ENCODE measurements around the gene HCK.

- TF ChIP-seq CTCF (conservative IDR thresholded peaks at IDR 0.05 in 1 of 2, IDR thresholded peaks at IDR 0.05 in 1 of 2; ENCODE audit: extremely low read depth in 1 of 2, insufficient read depth in 1 of 2, low read depth in 1 of 2, low read length in 2 of 2) (no peak), EZH2 (IDR thresholded peaks at IDR 0.05; ENCODE audit: borderline replicate concordance, low read length) (no peak)
Measured at GRCh38 chr20:32036252-32036651, 15.8 kb upstream of the HCK start.

All from mammary epithelial cell (primary cell).